HG03175 (cell line): ENCODE measurements around the gene RTL1.

Experiments
- ATAC-seq: cut with Tn5 transposase; IDR thresholded peaks from one replicate; pipeline ENCODE4 v1.9.1; 2021; ENCODE audit warnings: mild to moderate bottlenecking, moderate library complexity; ENCODE audit not compliant: unreplicated experiment

Gene RTL1

GRCh38 chr14:100836941-100837804 is 66.3 kb downstream of the RTL1 start:
- ATAC-seq, result no peak

GRCh38 chr14:100836311-100836805 is 67.2 kb downstream of the RTL1 start:
- ATAC-seq, result no peak

DNA sequence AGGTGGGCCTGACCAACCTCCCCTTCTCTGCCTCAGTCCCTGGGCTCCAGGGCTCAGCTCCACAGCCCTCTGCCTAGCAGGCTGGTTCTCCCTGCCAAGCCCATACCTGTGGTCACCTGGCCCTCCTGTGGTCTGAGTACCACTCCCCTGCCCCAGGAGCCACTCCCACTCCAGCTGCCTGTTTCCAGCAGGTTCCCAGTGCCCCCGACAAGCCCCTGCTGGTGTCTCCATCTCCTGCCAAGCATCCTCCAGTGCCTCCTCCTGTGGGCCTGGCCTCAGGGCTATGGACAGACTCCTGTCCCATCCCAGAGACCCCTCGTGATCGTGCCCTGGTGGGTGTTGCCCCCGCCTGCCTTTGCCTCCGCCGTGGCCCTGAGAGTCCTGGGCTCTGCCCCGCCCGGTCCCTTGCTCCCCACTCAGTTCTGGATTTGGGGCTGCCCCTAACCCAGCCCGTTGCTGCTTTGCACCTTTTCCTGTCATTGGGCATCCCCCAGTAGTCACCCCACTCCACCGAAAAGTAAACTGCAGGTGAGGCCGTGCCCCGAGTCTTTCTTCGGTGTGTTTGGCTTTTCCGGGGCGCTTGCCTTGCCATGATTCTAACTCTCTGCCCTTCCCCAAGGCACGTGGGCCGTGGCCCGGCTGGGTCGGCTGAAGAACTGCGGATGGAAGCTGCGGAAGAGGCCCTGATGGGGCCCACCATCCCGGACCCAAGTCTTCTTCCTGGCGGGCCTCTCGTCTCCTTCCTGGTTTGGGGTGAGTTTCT is 67.8 kb downstream of the RTL1 start:
- ATAC-seq, result no peak

- ATAC-seq, result no peak
Measured at GRCh38 chr14:100834794-100835547, 68.6 kb downstream of the RTL1 start.

DNA sequence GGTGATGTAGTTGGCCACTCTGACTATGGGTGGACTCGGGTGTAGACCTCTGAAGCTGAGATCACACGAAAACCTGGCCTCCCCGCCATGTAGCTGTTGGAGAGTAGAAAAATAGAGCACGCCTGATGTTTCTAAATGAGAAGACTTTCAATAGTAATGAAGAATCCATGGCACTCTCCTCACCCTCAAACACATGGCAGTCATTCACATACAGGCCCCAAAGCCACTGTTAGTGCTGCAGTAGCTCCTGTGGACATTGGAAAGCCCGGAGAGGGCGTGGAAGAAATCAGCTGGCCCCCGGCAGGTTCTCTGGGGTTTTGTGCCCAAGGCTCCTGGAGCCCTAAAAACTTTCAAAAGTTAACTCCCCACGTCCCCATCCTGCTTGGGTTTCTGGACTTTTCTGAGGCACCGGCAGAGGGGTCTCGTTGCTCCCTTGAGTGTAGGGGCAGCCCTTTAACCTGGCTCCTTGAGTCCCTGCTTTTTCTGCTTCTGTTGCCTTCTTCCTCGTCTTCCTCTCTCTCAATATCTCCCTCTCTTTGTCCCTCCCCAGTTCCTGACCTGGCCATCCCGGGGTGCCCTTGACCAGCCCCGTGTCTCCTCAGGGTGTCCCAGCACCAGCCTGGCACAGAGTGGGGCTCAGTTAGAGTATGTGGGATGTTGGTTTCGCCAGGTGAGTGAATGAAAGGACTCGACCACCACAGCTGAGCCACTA is 69.3 kb downstream of the RTL1 start:
- ATAC-seq, result no peak

DNA sequence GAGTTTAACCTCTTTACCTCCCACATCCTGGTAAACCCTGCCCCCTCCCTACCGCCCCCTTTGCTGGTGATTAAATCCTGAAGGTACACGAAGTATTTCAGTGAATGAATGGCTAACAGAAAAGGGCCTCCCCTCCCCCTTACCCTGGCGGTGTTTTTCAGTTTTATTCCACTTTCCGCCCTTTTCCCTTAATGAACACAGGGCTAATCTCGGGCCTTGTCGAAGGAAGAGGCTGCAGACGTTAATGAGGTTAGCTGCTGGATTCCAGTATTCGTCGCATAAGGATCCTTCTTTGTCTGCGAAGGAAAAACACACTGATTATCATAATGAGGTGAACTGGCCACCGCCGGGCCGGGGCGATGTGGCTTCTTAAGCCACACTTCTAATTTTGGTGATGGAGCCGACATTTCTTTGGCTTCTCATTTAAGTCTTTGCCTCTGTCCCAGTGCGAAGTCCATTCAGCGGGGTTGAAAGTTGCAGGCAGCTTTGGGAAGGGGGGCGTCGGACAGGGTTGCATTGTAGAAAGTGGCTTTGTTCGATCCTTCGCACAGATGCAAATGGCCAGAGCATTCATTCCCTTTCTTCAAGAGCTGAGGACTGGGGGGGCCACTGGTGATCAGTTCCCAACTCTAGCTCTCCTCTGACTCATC is 71.1 kb downstream of the RTL1 start:
- no peak for ATAC-seq

DNA sequence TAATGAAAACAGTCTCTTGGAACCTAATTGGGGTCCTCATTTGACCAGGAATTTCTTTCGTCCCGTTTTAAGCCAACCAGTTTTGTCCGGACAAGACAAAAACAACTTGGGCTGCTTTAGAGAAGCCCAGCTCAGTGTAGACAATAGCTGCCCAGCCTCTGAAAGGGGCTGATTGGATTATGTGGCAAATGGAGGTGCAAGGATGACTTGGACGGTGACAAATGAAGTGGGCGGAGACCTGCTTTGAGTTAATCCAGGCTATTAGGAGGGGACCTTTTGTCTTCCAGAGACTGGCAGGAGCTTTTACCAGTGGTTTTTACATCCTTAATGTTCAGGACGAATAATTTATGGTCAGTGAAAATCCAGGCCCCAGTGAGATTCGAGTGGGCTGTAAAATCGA is 72.8 kb downstream of the RTL1 start:
- no peak for ATAC-seq
